H9 (cell line): ENCODE data around the gene LEF1. TPM values are rescaled to one million over a fixed set of nuclear protein-coding genes. Genes with fewer than 3 reads are reported as not detected.

Experiments used
- DNase-seq: peaks from one replicate; pipeline ENCODE4 v3.0.0-alpha.2; 2017
- H2AFZ ChIP-seq: one replicate; pipeline ENCODE4 v1.6.1; 2013; ENCODE audit warnings: mild to moderate bottlenecking, low read length, control low read depth, moderate library complexity
- H2AK5ac ChIP-seq: 2 replicates; pipeline ENCODE4 v1.6.1; 2013; ENCODE audit warnings: low read length, control low read depth, mixed read lengths; ENCODE audit not compliant: insufficient read length
- H2BK120ac ChIP-seq: one replicate; pipeline ENCODE4 v1.6.1; 2013; ENCODE audit warnings: low read depth, mild to moderate bottlenecking, low read length, control low read depth, inconsistent platforms; ENCODE audit not compliant: poor library complexity, severe bottlenecking
- H2BK12ac ChIP-seq: 2 replicates; pipeline ENCODE4 v1.6.1; 2013; ENCODE audit warnings: low read length, control low read depth, mixed read lengths, low read depth; ENCODE audit not compliant: insufficient read length
- H2BK15ac ChIP-seq: 2 replicates; pipeline ENCODE4 v1.6.1; 2013; ENCODE audit warnings: low read depth, low read length, control low read depth
- H2BK20ac ChIP-seq: one replicate; pipeline ENCODE4 v1.6.1; 2013; ENCODE audit warnings: low read depth, mild to moderate bottlenecking, low read length, control low read depth, inconsistent platforms; ENCODE audit not compliant: poor library complexity, severe bottlenecking
- H2BK5ac ChIP-seq: 2 replicates; pipeline ENCODE4 v1.6.1; 2013; ENCODE audit warnings: low read length, control low read depth, mixed read lengths; ENCODE audit not compliant: insufficient read length
- H3K14ac ChIP-seq: 2 replicates; pipeline ENCODE4 v1.6.1; 2013; ENCODE audit warnings: low read length, control low read depth; ENCODE audit not compliant: insufficient read depth
- H3K18ac ChIP-seq: 2 replicates; pipeline ENCODE4 v1.6.1; 2013; ENCODE audit warnings: low read depth, mild to moderate bottlenecking, mixed read lengths, low read length, control low read depth; ENCODE audit not compliant: insufficient read length
- H3K23ac ChIP-seq: 2 replicates; pipeline ENCODE4 v1.6.1; 2013; ENCODE audit warnings: low read length, control low read depth, mixed read lengths, low read depth; ENCODE audit not compliant: insufficient read length
- H3K23me2 ChIP-seq: 2 replicates; pipeline ENCODE4 v1.6.1; 2013; ENCODE audit warnings: low read depth, mild to moderate bottlenecking, mixed read lengths, low read length, control low read depth; ENCODE audit not compliant: insufficient read length, poor library complexity, severe bottlenecking
- H3K27ac ChIP-seq: 2 replicates; pipeline ENCODE4 v1.5.1; 2013; ENCODE audit warnings: low read length, control low read depth, mixed read lengths, low read depth; ENCODE audit not compliant: insufficient read length
- H3K27me3 ChIP-seq: 2 replicates; pipeline ENCODE4 v1.6.1; 2013; ENCODE audit warnings: low read length, control low read depth, inconsistent platforms; ENCODE audit not compliant: insufficient read depth
- H3K4ac ChIP-seq: 2 replicates; pipeline ENCODE4 v1.6.1; 2013; ENCODE audit warnings: low read depth, mild to moderate bottlenecking, control low read depth, inconsistent platforms, low read length, moderate library complexity
- H3K4me1 ChIP-seq: 2 replicates; pipeline ENCODE4 v1.6.1; 2013; ENCODE audit warnings: low read length, control low read depth, inconsistent platforms; ENCODE audit not compliant: insufficient read depth
- H3K4me2 ChIP-seq: 2 replicates; pipeline ENCODE4 v1.6.1; 2013; ENCODE audit warnings: low read length, control low read depth, mixed read lengths; ENCODE audit not compliant: insufficient read length, insufficient read depth
- H3K56ac ChIP-seq: 2 replicates; pipeline ENCODE4 v1.6.1; 2013; ENCODE audit warnings: low read depth, mild to moderate bottlenecking, mixed read lengths, low read length, control low read depth; ENCODE audit not compliant: insufficient read length
- H3K79me1 ChIP-seq: 2 replicates; pipeline ENCODE4 v1.6.1; 2013; ENCODE audit warnings: low read depth, mild to moderate bottlenecking, moderate library complexity, low read length, control low read depth, inconsistent platforms; ENCODE audit not compliant: insufficient read depth, poor library complexity, severe bottlenecking
- H3K79me2 ChIP-seq: 2 replicates; pipeline ENCODE4 v1.6.1; 2013; ENCODE audit warnings: low read length, control low read depth, inconsistent platforms; ENCODE audit not compliant: insufficient read depth
- H3K9ac ChIP-seq: 2 replicates; pipeline ENCODE4 v1.6.1; 2013; ENCODE audit warnings: low read length, control low read depth, mixed read lengths; ENCODE audit not compliant: insufficient read length; ENCODE audit errors: extremely low read depth
- H3K9me3 ChIP-seq: one replicate; pipeline ENCODE4 v1.6.1; 2013; ENCODE audit warnings: low read depth, low read length, inconsistent platforms; ENCODE audit not compliant: control insufficient read depth
- H3T11ph ChIP-seq: one replicate; pipeline ENCODE4 v1.6.1; 2013; ENCODE audit warnings: mild to moderate bottlenecking, low read length, control low read depth, inconsistent platforms
- H4K20me1 ChIP-seq: one replicate; pipeline ENCODE4 v1.6.1; 2013; ENCODE audit not compliant: control insufficient read depth, insufficient read length, insufficient read depth
- H4K5ac ChIP-seq: 2 replicates; pipeline ENCODE4 v1.6.1; 2013; ENCODE audit warnings: low read depth, mild to moderate bottlenecking, mixed read lengths, low read length, control low read depth; ENCODE audit not compliant: insufficient read length
- H4K8ac ChIP-seq: replicated peaks from 2 replicates; pipeline ENCODE4 v1.6.1; 2013; ENCODE audit warnings: low read length, control low read depth, mixed read lengths, low read depth; ENCODE audit not compliant: insufficient read length
- H4K91ac ChIP-seq: 2 replicates; pipeline ENCODE4 v1.6.1; 2013; ENCODE audit warnings: low read depth, mild to moderate bottlenecking, moderate library complexity, mixed read lengths, low read length, control low read depth; ENCODE audit not compliant: insufficient read length
- H3K27ac Mint-ChIP-seq, 3 experiments: 2 replicates in 2 of 3; 3 replicates in 1 of 3; pipeline ENCODE4 v1.8.0; 2020 to 2021; ENCODE audit warnings: mixed read lengths in 3 of 3, mild to moderate bottlenecking in 1 of 3, moderate library complexity in 1 of 3
- H3K27me3 Mint-ChIP-seq: 2 replicates; pipeline ENCODE4 v1.8.0; 2021; ENCODE audit warnings: low read depth, mild to moderate bottlenecking, moderate library complexity, mixed read lengths
- H3K36me3 Mint-ChIP-seq, 3 experiments: 2 replicates in 2 of 3; 3 replicates in 1 of 3; pipeline ENCODE4 v1.8.0; 2020 to 2021; ENCODE audit warnings: low read depth in 3 of 3, mixed read lengths in 3 of 3; ENCODE audit not compliant: insufficient read depth in 1 of 3
- H3K4me1 Mint-ChIP-seq, 2 experiments: 2 replicates each; pipeline ENCODE4 v1.8.0; 2020; ENCODE audit warnings: mixed read lengths in 2 of 2
- H3K4me3 Mint-ChIP-seq, 2 experiments: 2 replicates in 1 of 2; 3 replicates in 1 of 2; pipeline ENCODE4 v1.8.0; 2020 to 2021; ENCODE audit warnings: mild to moderate bottlenecking in 2 of 2, mixed read lengths in 2 of 2, moderate library complexity in 1 of 2
- H3K9me3 Mint-ChIP-seq, 2 experiments: 2 replicates in 1 of 2; 3 replicates in 1 of 2; pipeline ENCODE4 v1.8.0; 2020; ENCODE audit warnings: mild to moderate bottlenecking in 2 of 2, mixed read lengths in 2 of 2, moderate library complexity in 1 of 2
- CTCF ChIP-seq: fragments of 200-600 bp; sonication (generic); conservative IDR thresholded peaks from 3 replicates; pipeline ENCODE4 v1.8.0; 2021; ENCODE audit warnings: antibody characterized with exemption, mild to moderate bottlenecking
- WGBS: extraction: QIAGEN DNeasy Blood & Tissue Kit; methylation state at CpG from one replicate; pipeline ENCODE4 v1.1.7; 2013; ENCODE audit warnings: missing lambda C conversion rate, low lambda C conversion rate, mixed read lengths; ENCODE audit not compliant: insufficient read length; ENCODE audit errors: extremely low coverage; 5-methylcytosine and 5-hydroxymethylcytosine counted together
- total RNA-seq: library from RNA; stranded (reverse); gene quantifications from 2 replicates; pipeline ENCODE4 v1.2.1, GENCODE V29; 2021

Gene LEF1
- total RNA-seq, 1 experiment from 2014 or later: 2.5 TPM

DNA sequence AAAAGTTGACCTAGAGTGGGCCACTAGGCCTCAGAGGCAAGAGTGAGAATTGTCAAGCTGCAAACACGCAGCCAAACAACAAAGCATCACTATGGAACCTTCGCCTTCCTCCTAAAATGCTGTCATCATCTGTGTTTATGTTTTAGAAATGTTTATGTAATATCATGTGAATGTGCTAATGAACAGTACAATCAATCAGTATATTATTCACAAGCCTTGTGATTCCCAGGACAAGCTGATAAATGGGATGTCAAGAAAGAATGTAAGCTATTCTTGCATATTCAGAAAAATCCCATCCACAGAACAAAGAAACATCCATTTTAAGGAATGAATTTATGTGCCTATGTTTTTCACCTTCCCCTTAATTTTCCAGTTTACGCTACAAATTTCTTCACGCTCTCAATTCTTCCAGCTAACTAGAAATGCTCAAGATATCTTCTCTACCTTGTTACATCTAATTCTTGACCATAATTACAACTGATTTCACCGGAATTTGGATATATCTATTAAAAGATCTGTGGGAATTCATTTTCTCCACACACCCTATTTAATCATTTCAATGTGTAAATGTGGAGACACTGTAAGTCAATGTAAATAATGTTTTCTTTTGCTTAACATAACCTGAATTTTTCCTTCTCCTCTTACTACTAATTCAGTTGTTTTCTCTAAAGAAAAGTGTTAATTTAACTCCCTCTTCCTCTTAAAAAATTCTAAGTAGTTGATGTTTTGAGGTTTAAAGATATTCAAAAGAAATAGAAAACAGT, 65.5 kb downstream of the LEF1 start:
- Histone ChIP-seq H3K4me2 (no peak overlapping the region), H3K9me3 (no peaks in the 10 kb centered on the region), H3K4me1 (no peaks in the 10 kb centered on the region), H2BK12ac (no peak overlapping the region), H3K9ac (no peak overlapping the region), H3T11ph (no peak overlapping the region), H3K27ac (no peak overlapping the region), H4K5ac (no peak overlapping the region), H3K23ac (no peak overlapping the region), H3K79me2 (no peaks in the 10 kb centered on the region), H2BK5ac (no peak overlapping the region), H4K91ac (no peak overlapping the region), H3K56ac (no peak overlapping the region), H3K18ac (no peak overlapping the region), H2BK20ac (no peak overlapping the region), H3K4ac (no peak overlapping the region), H3K79me1 (no peaks in the 10 kb centered on the region), H3K23me2 (no peaks in the 10 kb centered on the region), H3K14ac (no peak overlapping the region), H2BK120ac (no peak overlapping the region), H4K8ac (no peak overlapping the region), H2AFZ (no peak overlapping the region), H2BK15ac (no peak overlapping the region), H2AK5ac (no peak overlapping the region), H3K27me3 (no peaks in the 10 kb centered on the region), H4K20me1 (no peaks in the 10 kb centered on the region)
- H3K27ac Mint-ChIP-seq: no peak overlapping the region
- no peaks in the 10 kb centered on the region for H3K36me3 Mint-ChIP-seq
- no peak for TF ChIP-seq CTCF
- H3K9me3 Mint-ChIP-seq: no peaks in the 10 kb centered on the region
- peaks cover 8% of the 10 kb centered on the region for H3K27me3 Mint-ChIP-seq
- peaks cover 0 to under 1% of the 10 kb centered on the region in 2 experiments; a peak in 2 of 4 replicates for H3K4me1 Mint-ChIP-seq
- no peak for DNase-seq
- WGBS: 100% methylated on average over 2 of the region's 5 CpGs
- no peak overlapping the region for H3K4me3 Mint-ChIP-seq
